ENCODE measurements around the gene SNX24.

GRCh38 chr5:122915717-122916461, 70.5 kb downstream of the SNX24 start:
- TF ChIP-seq CTCF (conservative IDR thresholded peaks at IDR 0.05 in 1 of 2, IDR thresholded peaks at IDR 0.05 in 1 of 2; ENCODE audit: low read depth in 1 of 2, low read length in 2 of 2) = no peak
- no peak for TF ChIP-seq EZH2 (IDR thresholded peaks at IDR 0.05; ENCODE audit: low read length, missing control alignments)
